ENCODE data around the gene CXCL10.

- no peak for TF ChIP-seq RAD21 (IDR thresholded peaks at IDR 0.05; ENCODE audit: insufficient read depth, low read depth, low read length)
- TF ChIP-seq, protein P1, sequence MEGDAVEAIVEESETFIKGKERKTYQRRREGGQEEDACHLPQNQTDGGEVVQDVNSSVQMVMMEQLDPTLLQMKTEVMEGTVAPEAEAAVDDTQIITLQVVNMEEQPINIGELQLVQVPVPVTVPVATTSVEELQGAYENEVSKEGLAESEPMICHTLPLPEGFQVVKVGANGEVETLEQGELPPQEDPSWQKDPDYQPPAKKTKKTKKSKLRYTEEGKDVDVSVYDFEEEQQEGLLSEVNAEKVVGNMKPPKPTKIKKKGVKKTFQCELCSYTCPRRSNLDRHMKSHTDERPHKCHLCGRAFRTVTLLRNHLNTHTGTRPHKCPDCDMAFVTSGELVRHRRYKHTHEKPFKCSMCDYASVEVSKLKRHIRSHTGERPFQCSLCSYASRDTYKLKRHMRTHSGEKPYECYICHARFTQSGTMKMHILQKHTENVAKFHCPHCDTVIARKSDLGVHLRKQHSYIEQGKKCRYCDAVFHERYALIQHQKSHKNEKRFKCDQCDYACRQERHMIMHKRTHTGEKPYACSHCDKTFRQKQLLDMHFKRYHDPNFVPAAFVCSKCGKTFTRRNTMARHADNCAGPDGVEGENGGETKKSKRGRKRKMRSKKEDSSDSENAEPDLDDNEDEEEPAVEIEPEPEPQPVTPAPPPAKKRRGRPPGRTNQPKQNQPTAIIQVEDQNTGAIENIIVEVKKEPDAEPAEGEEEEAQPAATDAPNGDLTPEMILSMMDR (IDR thresholded peaks at IDR 0.05 in 2 of 3, conservative IDR thresholded peaks at IDR 0.05 in 1 of 3; ENCODE audit: control insufficient read depth in 2 of 3, extremely low read depth in 1 of 3, insufficient read depth in 1 of 3, low read depth in 3 of 3, low read length in 3 of 3): no peak
- no peak for TF ChIP-seq POLR2A (IDR thresholded peaks at IDR 0.05; ENCODE audit: low read depth, low read length)
- TF ChIP-seq CHD1 (IDR thresholded peaks at IDR 0.05; ENCODE audit: low read depth, low read length): no peak
- no peak for TF ChIP-seq EZH2 (IDR thresholded peaks at IDR 0.05; ENCODE audit: borderline replicate concordance, control insufficient read depth, low read depth, low read length)
- no peak for TF ChIP-seq EP300 (IDR thresholded peaks at IDR 0.05; ENCODE audit: borderline replicate concordance in 1 of 2, control insufficient read depth in 1 of 2, low read depth in 2 of 2, low read length in 2 of 2)
Measured at GRCh38 chr4:76024065-76024464, 768 bp upstream of the CXCL10 start.

All from GM12878 (cell line).